ENCODE data around the gene RPRD1B. TPM values are rescaled to one million over a fixed set of nuclear protein-coding genes. Genes with fewer than 3 reads are reported as not detected.

The RPRD1B gene
- total RNA-seq, 2 experiments from 2014 or later: 39.2 to 41.0 TPM

DNA sequence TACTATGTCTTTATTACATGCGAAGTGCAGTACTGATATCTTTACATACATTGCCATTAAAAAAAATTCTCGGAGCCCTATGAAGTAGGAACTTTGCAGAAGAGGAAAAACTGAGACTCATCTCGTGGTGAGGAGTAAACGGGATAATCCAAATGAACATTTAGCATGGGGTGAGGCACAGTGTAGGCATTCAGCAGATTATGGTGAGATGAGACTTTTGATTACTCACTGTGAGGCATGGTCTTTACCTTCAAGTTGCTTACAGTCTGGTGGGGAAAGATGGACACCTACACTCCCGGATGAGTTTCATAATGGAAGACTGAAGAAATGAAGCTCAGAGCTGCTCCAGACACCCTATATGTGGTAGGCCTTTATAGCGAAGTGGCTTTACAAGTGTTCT lies 1.4 kb downstream of the RPRD1B start:
- no peak for DNase-seq
- no peaks in the 10 kb centered on the region for H3K27me3 Mint-ChIP-seq
- peaks cover 41% of the 10 kb centered on the region for H3K4me1 Mint-ChIP-seq
- peaks cover 16% of the 10 kb centered on the region for H3K36me3 Mint-ChIP-seq
- H3K27ac Mint-ChIP-seq: peak overlapping the region; percentile 99
- ATAC-seq (ENCODE audit: low read depth): no peak
- POLR2A ChIA-PET: no interaction called here
- no peaks in the 10 kb centered on the region for H3K9me3 Mint-ChIP-seq
- H3K4me3 Mint-ChIP-seq: peak overlapping the region; percentile 98

DNA sequence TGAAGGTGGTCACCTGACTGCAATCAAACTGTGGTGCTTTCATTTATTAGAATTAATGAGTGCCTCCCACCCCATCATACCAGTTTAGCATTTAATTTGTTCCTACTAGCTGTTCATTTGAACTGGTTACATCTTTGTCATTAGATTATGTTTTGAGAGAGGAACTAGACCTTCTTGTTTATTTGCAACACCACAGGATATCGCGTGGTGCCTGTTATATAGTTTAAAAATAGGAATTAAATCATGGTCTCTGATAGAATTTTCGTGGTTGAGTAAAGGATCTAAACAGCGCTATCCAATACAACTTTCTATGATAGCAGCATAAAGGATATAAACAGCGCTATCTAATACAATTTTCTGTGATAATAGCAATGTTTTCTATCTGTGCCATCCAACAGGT lies 2.8 kb downstream of the RPRD1B start:
- POLR2A ChIA-PET: interaction anchor here (1.7 kb wide), 1 partner anchor 398 kb away, joined by 3 read pairs; no protein-coding TSS in a partner anchor
- DNase-seq (no peak), ATAC-seq (ENCODE audit: low read depth) (no peak)
- Mint-ChIP-seq H3K27me3 (no peaks in the 10 kb centered on the region), H3K36me3 (peaks cover 15% of the 10 kb centered on the region), H3K9me3 (no peaks in the 10 kb centered on the region), H3K4me3 (no peak overlapping the region), H3K4me1 (peaks cover 34% of the 10 kb centered on the region), H3K27ac (no peak overlapping the region)

DNA sequence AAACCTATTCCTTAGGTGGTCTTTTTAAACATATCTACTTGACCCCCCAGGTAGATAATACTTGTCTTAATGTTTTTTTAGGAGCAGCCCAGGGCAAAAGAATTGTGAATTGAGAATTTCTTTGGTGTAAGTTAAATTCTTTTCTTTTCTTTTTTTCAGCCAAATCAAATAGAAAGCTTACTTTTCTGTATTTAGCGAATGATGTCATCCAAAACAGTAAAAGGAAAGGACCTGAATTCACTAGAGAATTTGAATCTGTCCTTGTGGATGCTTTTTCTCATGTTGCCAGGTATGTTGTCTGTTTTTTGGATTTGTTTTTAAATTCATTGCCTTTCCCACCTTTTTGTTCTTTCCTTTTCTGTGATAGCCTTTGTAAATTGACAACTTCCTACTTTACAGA lies 6.7 kb downstream of the RPRD1B start:
- DNase-seq (no peak), ATAC-seq (ENCODE audit: low read depth) (no peak)
- Mint-ChIP-seq H3K4me1 (peaks cover 21% of the 10 kb centered on the region), H3K4me3 (no peak overlapping the region), H3K27ac (no peak overlapping the region), H3K9me3 (no peaks in the 10 kb centered on the region), H3K36me3 (peaks cover 21% of the 10 kb centered on the region), H3K27me3 (no peaks in the 10 kb centered on the region)
- POLR2A ChIA-PET: no interaction called here

DNA sequence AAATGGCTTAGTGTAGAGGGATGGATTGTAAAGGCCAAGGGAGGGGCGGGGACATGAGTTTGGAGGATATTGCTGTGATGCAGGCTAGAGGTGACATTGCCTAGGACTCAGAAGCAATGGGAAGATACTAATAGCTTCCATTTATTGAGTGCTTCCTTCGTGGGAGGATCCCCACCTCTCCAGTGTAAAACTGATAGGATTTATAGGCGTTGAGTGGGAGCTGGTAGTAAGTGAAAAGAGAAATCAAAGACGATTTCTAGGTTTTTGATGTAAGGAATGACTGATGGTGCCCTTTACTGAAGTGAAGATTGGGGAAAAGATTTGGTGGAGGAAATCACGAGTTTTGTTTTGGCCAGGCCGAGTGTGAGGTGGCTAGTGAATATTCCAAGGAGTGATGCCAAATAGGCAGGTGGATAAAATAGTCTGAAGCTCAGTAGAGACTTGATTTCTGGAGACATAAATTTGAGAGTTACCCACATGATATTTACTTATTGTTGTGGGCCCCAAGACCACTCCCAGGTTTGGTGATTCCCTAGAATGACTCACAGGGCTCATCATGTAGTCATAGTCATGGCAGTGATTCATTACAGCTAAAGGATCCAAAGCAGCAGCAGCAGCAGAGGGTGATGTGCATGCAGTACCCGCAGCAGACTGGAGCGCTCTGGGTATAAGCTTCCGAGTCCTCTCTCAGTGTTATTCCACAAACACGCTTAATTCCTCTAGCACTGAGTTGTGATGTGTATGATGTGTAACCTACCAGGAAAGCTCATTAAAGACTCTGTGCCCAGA lies 10.2 kb downstream of the RPRD1B start:
- ATAC-seq (ENCODE audit: low read depth) (no peak), DNase-seq (no peak)
- Mint-ChIP-seq H3K4me1 (peaks cover 14% of the 10 kb centered on the region), H3K9me3 (no peaks in the 10 kb centered on the region), H3K27me3 (no peaks in the 10 kb centered on the region), H3K36me3 (peaks cover 22% of the 10 kb centered on the region), H3K27ac (no peak overlapping the region), H3K4me3 (no peak overlapping the region)
- POLR2A ChIA-PET: no interaction called here

DNA sequence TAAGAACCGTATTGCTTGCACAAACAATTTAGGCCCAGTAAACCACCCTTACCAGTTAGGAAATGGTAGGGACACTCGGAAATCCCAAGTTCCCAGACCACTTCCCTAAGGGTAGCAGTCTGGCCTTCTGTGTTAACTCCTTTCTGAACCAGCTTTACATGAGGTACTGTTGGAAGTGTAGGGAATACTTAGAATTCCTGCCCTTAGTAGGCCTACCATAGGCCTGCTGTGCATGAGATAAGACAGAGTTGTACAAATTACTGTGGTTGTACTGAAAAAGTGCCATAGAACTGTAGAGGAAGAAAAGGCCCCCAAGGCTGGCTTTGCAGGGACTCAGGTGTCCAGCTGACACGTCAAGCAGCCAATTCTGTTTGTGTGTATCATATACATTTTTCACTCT lies 11.1 kb downstream of the RPRD1B start:
- H3K4me1 Mint-ChIP-seq: peaks cover 15% of the 10 kb centered on the region
- H3K4me3 Mint-ChIP-seq: no peak overlapping the region
- H3K27me3 Mint-ChIP-seq: no peaks in the 10 kb centered on the region
- POLR2A ChIA-PET: no interaction called here
- H3K36me3 Mint-ChIP-seq: peaks cover 24% of the 10 kb centered on the region
- DNase-seq: no peak
- no peak for ATAC-seq (ENCODE audit: low read depth)
- no peak overlapping the region for H3K27ac Mint-ChIP-seq
- H3K9me3 Mint-ChIP-seq: no peaks in the 10 kb centered on the region

DNA sequence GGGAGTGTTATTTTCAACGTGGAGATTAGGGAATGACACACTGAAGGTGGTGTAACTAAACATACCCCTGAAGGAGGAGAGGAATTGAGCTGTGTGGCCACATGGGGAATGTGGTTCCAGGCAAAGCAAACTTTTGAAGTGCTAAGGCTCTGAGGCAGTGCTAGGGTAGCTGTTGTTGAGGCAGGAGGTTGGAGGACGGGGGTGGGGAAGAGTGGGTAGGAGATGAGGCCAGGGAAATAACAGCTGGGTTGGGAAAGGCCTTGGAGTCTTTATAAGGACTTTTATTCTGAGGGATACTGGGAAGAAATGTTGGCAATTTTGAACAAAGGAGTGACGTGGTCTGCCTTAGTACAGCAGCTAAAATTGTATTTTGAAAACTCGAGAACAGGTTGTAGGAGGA lies 13.0 kb downstream of the RPRD1B start:
- Mint-ChIP-seq H3K4me3 (no peak overlapping the region), H3K36me3 (peaks cover 23% of the 10 kb centered on the region), H3K4me1 (peaks cover 20% of the 10 kb centered on the region), H3K27ac (no peak overlapping the region), H3K9me3 (no peaks in the 10 kb centered on the region), H3K27me3 (no peaks in the 10 kb centered on the region)
- DNase-seq: no peak
- POLR2A ChIA-PET: no interaction called here
- ATAC-seq (ENCODE audit: low read depth): no peak

DNA sequence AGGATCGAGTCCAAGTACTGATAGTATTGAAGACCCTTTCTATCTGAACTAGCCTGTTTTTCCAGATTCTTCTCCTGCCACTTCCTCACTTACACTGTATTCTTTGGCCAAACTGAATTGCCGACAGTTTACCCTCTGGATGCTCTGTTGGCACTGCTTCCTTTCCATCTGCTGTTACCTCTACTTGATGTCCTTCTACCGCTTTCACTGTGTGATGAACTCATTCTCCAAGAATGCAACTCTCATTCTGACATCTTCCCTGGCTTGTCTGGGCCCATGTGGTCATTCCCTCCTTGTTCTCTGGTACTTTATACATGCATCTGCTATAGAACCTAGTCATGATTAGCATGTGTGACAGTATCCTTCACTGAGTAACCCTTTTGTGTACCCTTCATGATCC lies 16.3 kb downstream of the RPRD1B start:
- peak overlapping the region; percentile 10 for H3K27ac Mint-ChIP-seq
- DNase-seq (no peak), ATAC-seq (ENCODE audit: low read depth) (no peak)
- H3K4me3 Mint-ChIP-seq: no peak overlapping the region
- peaks cover 19% of the 10 kb centered on the region for H3K4me1 Mint-ChIP-seq
- peaks cover 17% of the 10 kb centered on the region for H3K36me3 Mint-ChIP-seq
- H3K27me3 Mint-ChIP-seq: no peaks in the 10 kb centered on the region
- POLR2A ChIA-PET: interaction anchor here (0.7 kb wide), 1 partner anchor 1124 kb away, joined by 4 read pairs; no protein-coding TSS in a partner anchor
- H3K9me3 Mint-ChIP-seq: no peaks in the 10 kb centered on the region

DNA sequence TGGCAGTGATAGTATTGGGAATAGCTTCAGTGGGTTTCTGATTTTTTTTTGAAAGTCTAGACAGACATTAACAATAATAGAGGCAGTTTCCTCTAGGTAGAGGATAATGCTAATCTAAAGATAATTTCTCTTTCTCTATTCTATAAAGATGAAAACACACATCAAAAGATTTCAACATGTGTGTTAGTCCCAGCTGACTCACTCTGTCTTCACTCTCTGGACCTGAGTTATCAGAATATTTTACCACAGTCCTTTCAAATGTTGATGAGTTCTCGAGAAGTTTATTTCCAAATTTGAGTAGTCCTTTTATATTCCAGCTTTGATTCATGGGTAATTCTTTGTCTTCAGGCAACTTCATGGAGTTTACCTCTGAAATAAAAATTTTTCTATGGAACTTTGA lies 17.1 kb downstream of the RPRD1B start:
- POLR2A ChIA-PET: no interaction called here
- Mint-ChIP-seq H3K27ac (peak overlapping the region; percentile 72), H3K4me3 (no peak overlapping the region), H3K36me3 (peaks cover 18% of the 10 kb centered on the region), H3K9me3 (no peaks in the 10 kb centered on the region), H3K27me3 (no peaks in the 10 kb centered on the region), H3K4me1 (peaks cover 22% of the 10 kb centered on the region)
- no peak for ATAC-seq (ENCODE audit: low read depth)
- DNase-seq: no peak

DNA sequence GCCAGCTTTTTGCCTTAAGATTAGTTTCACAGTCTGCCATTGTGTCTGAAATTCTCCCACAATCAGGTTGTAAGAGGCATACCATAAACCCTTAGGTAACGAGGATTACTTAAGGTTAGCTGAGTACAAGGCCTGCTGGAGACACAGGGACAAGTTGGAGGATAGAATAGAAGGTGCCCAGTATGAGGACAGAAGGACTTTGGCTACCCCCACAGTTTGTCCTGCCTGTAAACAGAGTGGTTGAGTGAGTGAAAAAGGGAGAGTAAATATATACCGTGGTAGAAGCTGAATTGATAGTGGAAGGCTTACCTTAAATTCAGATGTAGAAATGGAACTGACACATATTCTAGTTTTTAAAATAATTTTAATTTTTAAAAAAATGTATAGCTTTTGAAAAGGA lies 19.3 kb downstream of the RPRD1B start:
- Mint-ChIP-seq H3K27ac (no peak overlapping the region), H3K4me1 (peaks cover 23% of the 10 kb centered on the region), H3K36me3 (peaks cover 14% of the 10 kb centered on the region), H3K27me3 (no peaks in the 10 kb centered on the region), H3K9me3 (no peaks in the 10 kb centered on the region), H3K4me3 (no peak overlapping the region)
- no peak for ATAC-seq (ENCODE audit: low read depth)
- DNase-seq: no peak
- POLR2A ChIA-PET: interaction anchor here (0.7 kb wide), 1 partner anchor 110 kb away, joined by 13 read pairs; no protein-coding TSS in a partner anchor

DNA sequence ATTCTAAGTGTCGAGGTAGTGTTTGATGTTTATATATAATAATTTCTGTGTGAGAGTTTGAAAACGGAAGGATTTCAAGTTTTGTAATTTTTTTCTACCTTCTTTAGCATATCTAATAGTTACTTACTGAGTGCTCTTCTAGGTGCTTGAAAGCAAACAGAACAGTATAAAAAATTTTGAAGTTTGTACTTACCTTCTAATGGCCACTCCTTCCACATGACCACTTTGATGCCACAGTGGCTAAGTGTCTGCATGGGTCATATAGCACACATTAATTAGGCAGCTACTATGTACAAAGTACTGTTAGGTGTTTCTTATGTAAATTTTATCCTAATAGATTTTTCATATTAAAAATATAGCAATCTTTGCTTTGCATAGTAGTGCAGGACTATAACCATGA lies 21.1 kb downstream of the RPRD1B start:
- ATAC-seq (ENCODE audit: low read depth) (no peak), DNase-seq (no peak)
- H3K9me3 Mint-ChIP-seq: no peaks in the 10 kb centered on the region
- H3K4me3 Mint-ChIP-seq: no peak overlapping the region
- H3K36me3 Mint-ChIP-seq: peaks cover 15% of the 10 kb centered on the region
- H3K27me3 Mint-ChIP-seq: no peaks in the 10 kb centered on the region
- POLR2A ChIA-PET: no interaction called here
- no peak overlapping the region for H3K27ac Mint-ChIP-seq
- peaks cover 22% of the 10 kb centered on the region for H3K4me1 Mint-ChIP-seq

DNA sequence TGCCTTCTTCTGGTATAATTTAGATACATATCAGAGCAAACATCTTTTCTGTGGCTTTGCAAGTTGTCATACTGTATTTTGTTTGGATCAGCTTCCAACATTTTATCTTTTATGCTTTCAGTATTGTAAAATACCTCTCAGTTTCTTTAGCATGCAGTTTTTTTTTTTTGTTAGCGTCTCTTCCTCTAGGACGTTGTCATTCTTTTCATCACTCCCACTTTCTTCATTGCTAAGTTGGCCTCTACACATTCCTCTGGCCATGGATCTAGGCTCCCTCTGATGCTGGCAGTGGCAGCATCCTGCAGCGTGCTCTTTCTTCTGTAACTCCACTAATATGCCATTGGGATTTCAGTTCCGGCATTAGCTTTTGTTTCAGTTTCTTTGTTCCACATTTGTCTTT lies 21.7 kb downstream of the RPRD1B start:
- peak overlapping the region; percentile 43 for H3K27ac Mint-ChIP-seq
- H3K9me3 Mint-ChIP-seq: no peaks in the 10 kb centered on the region
- DNase-seq (no peak), ATAC-seq (ENCODE audit: low read depth) (no peak)
- no peak overlapping the region for H3K4me3 Mint-ChIP-seq
- peaks cover 12% of the 10 kb centered on the region for H3K36me3 Mint-ChIP-seq
- H3K27me3 Mint-ChIP-seq: no peaks in the 10 kb centered on the region
- POLR2A ChIA-PET: no interaction called here
- peaks cover 17% of the 10 kb centered on the region for H3K4me1 Mint-ChIP-seq

DNA sequence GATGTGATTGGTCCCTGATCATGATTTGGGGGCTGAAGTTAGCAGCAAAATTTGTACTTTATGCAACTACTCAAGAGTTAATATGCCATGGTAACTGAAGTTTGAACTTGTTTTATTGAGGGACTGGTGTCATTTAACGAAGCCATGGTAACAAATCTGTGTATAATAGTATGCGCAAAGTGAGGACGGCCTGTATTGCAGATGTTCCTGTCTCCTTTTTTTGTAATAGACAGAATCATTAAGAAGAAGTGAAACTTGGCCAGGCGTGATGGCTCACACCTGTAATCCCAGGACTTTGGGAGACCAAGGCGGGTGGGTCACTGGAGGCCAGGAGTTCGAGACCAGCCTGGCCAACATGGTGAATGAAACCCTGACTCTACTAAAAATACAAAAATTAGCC lies 22.3 kb downstream of the RPRD1B start:
- peaks cover 11% of the 10 kb centered on the region for H3K36me3 Mint-ChIP-seq
- H3K27ac Mint-ChIP-seq: no peak overlapping the region
- ATAC-seq (ENCODE audit: low read depth): no peak
- no peak for DNase-seq
- H3K4me1 Mint-ChIP-seq: peaks cover 14% of the 10 kb centered on the region
- H3K27me3 Mint-ChIP-seq: no peaks in the 10 kb centered on the region
- H3K4me3 Mint-ChIP-seq: no peak overlapping the region
- POLR2A ChIA-PET: no interaction called here
- H3K9me3 Mint-ChIP-seq: no peaks in the 10 kb centered on the region

DNA sequence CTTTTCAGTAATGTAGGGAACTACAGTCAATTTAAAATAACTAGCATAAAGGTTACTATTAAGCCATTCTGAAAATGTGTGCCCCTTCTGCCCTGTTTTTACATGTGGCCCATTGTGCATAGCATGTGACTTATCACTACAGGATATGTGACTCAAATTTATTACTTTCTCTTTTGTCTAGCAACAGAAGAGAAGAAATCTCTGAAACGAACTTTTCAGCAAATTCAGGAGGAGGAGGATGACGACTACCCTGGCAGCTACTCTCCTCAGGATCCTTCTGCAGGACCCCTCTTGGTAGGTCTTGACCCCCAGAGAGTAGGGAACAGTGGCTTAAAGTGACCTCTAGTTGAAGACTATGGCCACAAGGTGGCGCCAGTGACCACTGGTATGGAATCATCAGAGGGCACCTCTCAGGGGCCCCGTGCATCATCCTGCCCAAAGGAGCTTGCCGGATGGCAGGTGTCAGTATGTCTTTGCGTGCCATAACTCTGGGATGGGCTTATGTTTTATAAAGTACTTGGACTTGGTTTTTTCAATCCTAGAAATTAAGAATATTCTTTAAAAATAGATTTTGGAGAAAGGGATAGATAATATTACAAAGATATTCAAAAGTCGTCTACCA lies 23.9 kb downstream of the RPRD1B start:
- DNase-seq (peak; percentile 78), ATAC-seq (ENCODE audit: low read depth) (peak; percentile 92)
- Mint-ChIP-seq H3K36me3 (peaks cover 8% of the 10 kb centered on the region), H3K27ac (peak overlapping the region; percentile 32), H3K4me3 (peak overlapping the region; percentile 2), H3K4me1 (peaks cover 14% of the 10 kb centered on the region), H3K9me3 (no peaks in the 10 kb centered on the region), H3K27me3 (no peaks in the 10 kb centered on the region)
- POLR2A ChIA-PET: interaction anchor here (0.5 kb wide), 1 partner anchor 1568 kb away, joined by 3 read pairs; no protein-coding TSS in a partner anchor

DNA sequence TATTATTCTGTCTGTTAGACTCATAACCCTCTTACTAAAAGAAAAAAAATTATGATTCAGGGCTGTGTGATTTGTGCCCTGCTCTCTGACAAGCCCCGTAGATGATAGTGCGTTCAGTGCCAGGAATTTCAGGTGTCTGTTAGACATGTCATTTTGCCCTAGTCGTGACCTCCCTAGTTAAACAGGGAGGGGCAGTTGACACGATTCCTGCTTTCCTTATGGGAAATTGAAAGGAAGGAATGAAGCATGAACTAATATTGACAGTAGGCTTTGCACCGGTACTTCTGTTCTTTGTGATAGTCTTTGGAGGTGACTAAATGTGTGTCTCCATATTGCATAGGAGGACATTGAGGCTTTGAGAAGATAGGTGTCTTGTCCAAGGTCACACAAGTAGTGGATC lies 26.3 kb downstream of the RPRD1B start:
- H3K4me3 Mint-ChIP-seq: no peak overlapping the region
- H3K4me1 Mint-ChIP-seq: peaks cover 11% of the 10 kb centered on the region
- DNase-seq (no peak), ATAC-seq (ENCODE audit: low read depth) (no peak)
- H3K27me3 Mint-ChIP-seq: no peaks in the 10 kb centered on the region
- no peak overlapping the region for H3K27ac Mint-ChIP-seq
- POLR2A ChIA-PET: no interaction called here
- H3K9me3 Mint-ChIP-seq: no peaks in the 10 kb centered on the region
- peaks cover 12% of the 10 kb centered on the region for H3K36me3 Mint-ChIP-seq

All from activated naive CD8-positive, alpha-beta T cell treated with anti-CD3 and anti-CD28 coated beads, Interleukin-2, amount 10 ng/mL, durations not matched to agents 7 days and 5 days (primary cell).